Renal cortical epithelial cell (primary cell): ENCODE measurements around the gene TNKS1BP1. TPM values are rescaled to one million over a fixed set of nuclear protein-coding genes. Genes with fewer than 3 reads are reported as not detected.
"Not testable (repeated sequence)": the region's sequence is repeated elsewhere in the genome, so short reads cannot be mapped to it uniquely, and the experiment has no call there.

Experiments
- DNase-seq: peaks from one replicate; pipeline ENCODE4 v3.0.0-alpha.2; 2011; ENCODE audit warnings: low read depth
- total RNA-seq: library from RNA; depleted of rRNA; stranded (reverse); fragments of >200 nt; gene quantifications from 2 replicates; pipeline ENCODE4 v1.2.3, GENCODE V29; 2014

The TNKS1BP1 gene
- total RNA-seq, 1 donor from 2014 or later: 157 TPM

DNA sequence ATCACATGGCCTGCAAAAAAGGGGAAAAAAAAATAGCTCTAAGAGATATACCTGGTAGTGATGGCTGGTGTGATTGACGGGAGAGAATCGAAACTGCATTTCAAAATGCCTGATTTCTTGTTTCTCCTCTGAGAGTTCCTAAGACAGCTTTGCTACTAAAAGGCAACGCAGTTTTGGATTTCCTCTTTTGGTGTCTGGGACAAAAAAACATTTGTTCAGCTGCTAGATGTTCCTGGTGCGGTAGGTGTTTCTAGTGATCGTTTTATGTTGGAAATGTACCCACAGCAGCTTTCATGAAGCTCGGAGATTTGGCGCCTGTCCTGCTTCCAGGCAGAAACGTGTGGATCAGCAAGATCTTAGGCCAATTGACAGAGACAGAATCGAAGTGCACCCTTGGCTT, 31.5 kb upstream of the TNKS1BP1 start:
- DNase-seq: no peak

DNA sequence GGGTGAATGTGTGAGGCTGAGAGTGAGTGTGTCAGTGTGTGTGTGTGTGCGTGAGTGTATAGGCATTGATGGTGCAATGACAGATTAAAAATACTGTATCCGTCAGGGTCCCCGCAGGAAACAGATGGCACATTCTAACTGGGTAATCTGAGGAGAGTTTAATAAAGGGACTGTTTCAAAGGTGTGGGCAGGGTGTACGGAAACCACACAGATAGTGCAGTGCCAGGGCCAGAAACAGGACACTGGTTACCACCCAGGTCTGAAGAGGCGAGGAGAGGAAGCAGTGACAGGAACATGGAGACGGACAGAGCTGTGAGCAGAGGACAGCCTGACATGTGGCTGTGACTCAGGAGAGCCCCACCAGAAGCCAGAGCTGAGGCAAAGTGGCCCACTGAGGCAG, 29.9 kb upstream of the TNKS1BP1 start:
- no peak for DNase-seq

DNA sequence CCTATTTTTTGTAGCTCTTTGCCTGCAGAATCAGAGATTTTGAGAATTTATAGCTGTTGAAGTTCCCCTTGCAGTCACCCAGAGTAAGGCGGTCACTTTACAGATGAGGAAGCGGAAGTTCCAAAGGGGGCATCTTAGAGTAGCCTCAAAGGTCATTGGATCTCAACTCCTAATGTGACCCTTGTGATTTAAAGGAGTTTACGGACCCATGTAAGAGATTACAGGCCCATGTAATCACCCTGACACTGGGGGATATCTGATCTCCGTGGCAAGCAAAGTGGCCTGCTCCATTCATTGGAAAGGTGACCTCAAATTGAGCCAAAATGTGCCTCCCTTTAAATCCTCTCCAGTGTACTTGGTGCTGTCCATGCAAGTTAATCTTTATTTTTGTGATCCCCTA, 29.1 kb upstream of the TNKS1BP1 start:
- no peak for DNase-seq

DNA sequence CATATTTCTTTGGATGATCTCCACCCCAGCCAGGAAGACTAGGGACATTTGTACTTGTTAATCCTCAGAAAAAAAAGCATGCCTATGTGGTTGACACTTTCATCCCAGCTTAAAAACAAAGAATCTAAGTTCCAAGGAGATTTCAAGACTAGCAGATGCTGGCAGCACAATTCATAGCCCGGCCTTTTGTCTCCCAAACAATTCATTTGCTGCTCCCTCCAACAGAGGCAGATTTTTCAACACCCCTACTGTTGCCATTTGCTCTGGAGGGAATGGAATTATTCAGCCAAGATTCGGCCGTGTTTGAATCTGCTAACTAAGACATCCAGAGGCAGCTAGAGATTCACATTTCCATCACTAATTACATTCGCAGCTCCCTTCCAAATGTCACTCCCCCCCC, 28.7 kb upstream of the TNKS1BP1 start:
- no peak for DNase-seq

DNA sequence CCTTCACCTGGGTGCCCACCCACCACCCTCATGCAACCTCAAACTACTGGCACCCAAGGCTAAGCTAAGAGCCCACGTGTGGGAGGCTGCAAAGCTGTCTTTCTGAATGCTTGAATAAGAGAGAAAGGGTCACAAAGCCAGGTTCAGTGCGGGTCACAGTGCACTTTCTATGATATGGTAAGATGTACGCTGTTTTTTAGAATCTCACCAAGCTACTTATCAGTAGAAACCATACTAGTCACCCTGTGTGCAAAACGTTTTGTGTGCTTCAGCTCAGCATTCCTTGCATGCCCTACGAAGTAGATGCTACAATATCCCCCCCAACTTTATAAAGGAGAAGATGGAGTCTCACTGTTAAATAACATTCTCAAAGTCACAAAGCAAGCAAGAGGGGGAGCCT, 28.3 kb upstream of the TNKS1BP1 start:
- DNase-seq: no peak

DNA sequence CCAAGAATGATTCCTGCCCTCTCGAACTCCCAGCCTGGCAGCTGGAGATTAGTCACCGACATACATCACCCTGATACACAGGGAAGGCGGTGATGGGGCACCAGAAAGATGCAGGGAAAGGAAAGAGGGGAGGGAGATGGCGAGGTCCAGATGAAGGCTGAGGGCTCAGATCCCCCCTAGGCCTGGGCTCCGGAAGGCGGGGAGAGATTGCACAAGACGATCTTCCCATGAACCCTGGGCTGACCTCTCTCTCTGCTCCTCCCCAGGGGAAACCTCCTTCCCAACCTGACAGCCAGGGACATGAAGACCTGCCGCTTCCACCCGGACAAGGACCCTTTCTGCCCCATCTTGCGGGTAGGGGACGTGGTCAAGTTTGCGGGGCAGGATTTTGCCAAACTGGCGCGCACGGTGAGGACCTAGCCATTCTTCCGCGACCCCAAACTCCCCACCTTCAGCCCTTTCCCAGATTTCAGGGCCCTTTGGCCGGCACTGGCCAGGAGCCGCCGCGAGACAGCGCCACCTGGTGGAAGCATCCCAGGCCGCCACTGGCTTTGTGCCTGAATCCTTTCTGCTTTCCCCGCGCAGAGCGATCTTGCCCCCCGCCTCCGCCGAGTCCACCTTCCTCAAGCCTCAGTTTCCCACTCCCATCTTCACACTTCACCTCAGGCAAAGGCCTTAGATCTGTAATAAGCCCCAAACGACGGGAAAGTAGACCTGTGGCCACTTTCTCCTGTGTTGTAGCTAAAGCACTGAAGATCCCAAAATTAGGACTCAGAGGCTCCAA, 24.9 kb upstream of the TNKS1BP1 start:
- DNase-seq: peak; percentile 30

DNA sequence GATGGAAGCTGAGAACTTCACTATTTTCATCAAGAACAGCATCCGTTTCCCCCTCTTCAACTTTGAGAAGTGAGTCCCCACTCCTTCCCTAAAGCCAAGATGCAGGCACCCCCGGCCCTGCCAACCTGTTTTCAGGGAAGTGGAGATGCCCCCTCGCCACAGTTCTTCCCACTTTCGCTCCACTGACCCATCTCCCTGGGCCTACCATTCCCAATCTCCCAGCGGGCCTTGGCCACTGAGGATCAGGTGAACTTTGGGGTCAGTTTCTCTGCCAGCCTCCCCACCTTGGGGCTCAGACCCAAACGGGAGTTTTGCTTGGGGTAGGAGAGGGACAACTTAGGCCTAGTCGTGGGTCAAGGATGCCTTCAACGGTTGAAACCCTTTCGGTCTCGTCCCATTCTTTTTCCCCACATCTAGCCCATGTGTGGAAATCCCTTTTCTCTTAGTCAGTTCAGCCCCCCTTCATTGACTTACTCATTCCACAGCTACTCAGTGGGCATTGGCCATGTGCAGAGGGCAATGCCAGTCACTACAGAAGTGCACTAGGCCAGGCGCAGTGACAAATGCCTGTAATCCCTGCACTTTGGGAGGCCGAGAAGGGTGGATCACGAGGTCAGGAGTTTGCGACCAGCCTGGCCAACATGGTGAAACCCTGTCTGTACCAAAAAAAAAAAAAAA, 24.0 kb upstream of the TNKS1BP1 start:
- no peak for DNase-seq

DNA sequence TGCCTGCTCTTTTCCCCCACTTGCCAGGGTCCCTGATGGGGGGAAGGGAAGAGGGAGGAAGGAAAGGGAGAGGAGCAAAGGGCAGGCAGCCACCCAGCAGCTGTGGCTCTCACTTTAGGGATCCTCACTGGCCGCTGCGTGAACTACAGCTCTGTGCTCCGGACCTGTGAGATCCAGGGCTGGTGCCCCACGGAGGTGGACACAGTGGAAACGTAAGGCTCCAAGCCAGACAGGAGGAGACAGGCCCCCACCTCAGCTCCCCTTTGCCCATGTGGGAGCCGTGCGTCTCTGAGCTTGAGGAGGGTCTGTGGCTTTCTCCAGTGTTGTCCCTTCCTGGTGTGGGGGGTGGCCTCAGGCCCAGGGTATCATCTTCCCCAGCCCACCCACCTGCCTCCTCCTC, 23.3 kb upstream of the TNKS1BP1 start:
- DNase-seq: no peak

DNA sequence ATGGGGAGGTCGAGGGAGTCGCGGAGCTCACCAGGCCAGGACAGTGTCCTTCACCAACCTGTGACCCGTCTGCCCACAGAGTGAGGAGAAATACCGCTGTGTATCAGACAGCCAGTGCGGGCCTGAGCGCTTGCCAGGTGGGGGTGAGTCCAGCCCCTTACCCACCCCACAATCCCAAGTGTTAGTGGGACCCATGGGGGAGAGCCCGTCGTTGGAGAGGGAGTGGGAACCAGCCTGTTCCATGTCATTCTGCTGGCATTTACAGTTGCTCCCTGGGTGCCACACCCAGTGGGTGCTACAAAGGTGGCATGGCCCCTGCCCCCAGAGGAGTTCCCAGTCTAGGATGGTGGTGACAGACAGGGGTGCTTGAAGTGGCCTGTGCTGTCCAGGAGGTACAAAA, 22.6 kb upstream of the TNKS1BP1 start:
- no peak for DNase-seq

DNA sequence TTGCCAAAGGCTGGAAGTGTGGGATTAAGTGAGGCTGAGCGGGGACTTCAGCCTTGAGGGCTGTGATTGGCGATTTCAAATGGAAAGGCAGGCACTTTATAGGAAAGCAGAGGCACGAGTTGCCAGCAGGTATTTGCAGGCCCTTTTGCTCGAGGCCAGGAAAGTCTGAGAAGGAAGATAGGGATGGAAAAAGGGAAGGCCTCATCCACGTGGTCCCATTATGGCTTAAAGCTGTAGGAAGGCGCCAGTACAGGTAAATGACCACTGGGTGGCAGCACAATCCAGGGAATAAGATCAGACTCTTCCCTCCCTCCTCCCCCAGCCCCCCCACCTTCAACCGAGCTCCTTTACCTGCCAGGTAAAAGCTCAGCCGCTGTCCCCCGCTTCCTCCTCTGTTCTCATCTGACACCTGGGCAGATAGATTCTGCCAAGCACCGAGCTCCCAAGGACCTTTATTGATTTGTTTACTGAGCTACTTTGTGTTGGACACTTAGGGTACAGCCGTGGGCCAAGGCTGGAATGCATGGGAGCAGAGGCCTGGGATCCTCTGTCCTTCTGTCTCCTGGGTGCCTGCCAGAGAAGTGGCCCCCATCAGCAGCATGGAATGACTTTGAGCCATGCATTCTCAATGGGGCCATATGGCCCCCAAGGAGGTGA, 20.9 kb upstream of the TNKS1BP1 start:
- peak; percentile 44 for DNase-seq

DNA sequence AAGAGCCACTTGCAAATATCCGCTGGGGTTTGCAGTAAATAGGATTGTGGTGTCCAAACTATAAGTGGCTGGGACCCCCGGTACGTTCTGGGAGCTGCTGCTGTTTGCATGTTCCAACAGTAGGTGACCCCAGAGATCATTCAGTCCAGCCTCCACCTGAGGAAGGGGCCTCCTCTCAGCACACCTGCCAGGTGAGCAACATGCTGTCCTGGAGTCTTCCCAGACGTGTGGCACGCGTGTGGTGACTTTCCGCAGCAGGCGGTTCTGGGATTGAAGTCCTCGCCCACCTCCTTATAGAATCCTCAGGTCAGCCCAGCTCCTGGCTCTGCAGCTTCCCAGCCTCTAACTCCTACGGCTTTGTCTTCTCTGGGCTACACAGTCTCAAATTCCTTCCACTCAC, 20.1 kb upstream of the TNKS1BP1 start:
- no peak for DNase-seq

DNA sequence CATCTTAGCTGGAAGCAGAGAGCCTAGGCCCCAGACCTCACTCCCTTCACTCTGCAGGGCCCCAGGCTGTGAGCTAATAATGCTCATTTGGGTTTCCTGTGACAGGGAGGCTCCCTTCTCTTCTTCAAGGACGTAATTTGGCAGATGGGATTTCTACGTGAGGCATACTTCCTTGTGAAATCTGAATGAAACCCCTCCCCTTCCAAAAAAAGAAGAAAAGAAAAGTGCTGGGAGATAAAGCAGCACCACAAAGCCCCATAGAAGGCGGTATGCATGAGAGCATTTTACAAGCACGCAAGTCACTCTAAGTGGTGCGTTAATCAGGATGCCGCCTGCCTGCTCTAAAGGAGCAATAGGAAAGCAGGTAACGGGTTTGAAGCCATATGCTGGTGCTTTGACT, 19.1 kb upstream of the TNKS1BP1 start:
- DNase-seq: no peak

DNA sequence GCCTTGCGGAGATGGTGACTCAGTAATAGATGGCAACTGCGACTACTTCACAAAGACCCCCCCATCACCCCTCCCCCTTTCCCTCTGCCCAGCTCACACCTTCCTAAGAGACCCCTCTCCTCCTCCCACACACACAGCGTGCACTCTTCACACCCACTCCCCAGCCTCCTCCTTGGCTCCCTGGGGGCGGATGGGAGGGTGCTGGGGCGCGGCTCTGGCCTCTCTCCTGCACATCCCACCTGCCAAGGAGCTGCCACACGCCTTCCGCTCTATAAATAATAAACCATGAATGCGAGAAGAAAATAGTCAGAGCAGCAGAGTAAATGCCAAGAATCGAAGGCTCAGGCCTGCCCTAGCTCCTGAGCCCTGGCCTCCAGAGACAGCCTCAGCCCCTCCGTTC, 17.9 kb upstream of the TNKS1BP1 start:
- no peak for DNase-seq

DNA sequence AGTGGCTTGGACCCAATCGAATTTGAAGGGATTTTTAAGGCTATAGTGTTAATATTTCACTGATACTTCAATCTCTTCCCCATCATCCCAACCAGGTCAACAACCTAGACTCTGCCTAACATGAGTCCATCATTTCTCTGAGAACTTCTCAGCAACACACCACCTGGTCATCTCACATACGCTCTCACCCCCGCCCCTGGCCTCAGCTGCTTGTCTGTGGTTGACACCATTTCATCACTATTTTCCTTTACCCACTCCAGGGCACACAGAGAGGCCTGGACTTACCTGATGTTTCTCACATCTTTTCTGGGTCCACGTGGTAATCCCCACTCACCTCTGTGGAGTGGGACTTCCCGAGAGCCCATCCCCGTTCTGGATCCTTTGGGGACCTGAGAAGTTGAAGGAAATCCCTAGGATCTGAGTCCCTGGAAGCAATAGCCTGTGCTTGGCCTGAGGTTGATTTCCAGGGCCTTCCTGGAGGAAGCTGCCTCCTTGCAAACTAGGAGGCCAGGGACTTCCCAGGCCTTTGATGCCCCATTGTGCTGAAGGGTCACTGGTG, 16.6 kb upstream of the TNKS1BP1 start:
- DNase-seq: no peak

DNA sequence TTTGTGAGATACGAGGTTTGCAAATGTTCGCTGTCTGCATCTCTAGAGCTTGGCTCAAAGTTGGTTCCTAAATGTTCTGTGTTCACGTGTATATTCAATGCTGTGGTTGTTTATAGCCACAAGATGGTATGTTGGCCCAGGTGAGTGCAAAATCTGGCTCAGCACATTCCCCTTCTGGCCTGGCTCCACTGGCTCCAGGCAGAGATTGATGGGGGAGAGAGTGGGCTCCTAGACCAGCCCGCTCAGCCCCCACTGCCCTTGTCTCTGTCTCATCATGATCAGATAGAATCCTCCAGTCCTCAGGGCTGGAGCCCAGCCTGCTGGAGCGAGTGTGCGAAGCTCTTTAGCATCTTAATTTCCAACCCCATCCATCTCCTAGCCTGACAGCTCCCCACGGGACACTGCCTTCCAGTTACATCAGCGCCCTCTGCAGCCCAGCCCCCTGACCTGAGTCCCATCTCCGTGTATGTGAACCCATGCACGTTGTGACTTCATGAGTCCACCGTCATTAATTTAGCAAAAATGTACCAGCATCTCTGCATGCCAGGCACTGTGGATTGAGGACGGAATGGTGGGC, 15.4 kb upstream of the TNKS1BP1 start:
- peak; percentile 34 for DNase-seq

DNA sequence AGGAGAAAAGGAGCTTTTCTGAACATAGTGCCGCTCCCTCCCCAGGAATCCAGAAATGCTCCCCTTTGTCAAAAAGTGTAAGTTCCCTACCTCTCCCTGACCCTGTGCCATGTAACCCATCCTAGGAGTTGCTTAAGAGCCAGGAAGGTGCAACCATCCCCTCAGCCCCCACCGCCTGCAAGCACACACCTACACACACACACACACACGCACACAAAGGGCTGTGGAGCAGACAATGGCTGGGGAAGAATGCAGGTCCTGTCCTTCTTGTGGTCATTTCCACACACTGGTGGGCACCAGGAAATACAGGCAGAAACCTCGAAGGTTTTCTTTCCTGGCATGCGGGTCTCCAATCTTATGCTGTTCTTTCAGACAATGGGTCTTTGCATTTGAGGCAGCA, 14.6 kb upstream of the TNKS1BP1 start:
- peak; percentile 30 for DNase-seq

DNA sequence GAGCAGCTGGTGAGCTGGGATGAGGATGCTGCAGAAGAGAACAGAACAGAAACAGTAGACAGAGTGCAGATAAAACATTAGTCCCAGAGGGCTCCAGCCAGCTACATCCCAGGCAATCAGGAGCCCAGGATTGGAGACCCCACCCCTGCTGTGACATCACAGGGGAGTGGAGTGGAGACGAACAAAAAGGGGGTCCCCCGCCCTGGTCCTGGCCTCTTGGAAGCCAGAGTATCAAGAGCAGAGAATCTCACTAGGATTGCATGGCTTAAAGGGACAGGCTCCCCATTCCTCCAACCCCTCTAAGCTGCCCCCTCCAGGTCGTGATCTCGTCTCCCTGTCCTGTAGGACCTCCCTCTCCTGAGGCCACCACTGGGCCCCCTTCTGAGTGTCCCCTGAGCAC, 13.4 kb upstream of the TNKS1BP1 start, which contains the start of gene P2RX3:
TSS of gene P2RX3 (plus strand) at position 211 of the 400 bp plus-strand sequence. CDS start 199 bp downstream, outside the sequence.
- DNase-seq: no peak

DNA sequence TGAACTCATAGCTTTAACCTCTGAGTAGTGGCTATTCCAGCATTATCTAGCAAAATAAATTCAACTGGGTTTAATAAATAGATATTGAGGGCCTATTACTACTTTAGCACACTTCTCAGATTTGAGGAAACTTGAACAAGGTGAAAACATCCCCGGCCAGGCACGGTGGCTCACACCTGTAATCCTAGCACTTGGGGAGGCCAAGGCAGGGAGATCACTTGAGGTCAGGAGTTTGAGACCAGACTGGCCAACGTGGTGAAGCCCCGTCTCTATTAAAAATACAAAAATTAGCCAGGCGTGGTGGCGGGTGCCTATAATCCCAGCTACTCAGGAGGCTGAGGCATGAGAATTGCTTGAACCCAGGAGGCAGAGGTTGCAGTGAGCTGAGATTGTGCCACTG, 12.1 kb upstream of the TNKS1BP1 start:
- not testable (repeated sequence) for DNase-seq

DNA sequence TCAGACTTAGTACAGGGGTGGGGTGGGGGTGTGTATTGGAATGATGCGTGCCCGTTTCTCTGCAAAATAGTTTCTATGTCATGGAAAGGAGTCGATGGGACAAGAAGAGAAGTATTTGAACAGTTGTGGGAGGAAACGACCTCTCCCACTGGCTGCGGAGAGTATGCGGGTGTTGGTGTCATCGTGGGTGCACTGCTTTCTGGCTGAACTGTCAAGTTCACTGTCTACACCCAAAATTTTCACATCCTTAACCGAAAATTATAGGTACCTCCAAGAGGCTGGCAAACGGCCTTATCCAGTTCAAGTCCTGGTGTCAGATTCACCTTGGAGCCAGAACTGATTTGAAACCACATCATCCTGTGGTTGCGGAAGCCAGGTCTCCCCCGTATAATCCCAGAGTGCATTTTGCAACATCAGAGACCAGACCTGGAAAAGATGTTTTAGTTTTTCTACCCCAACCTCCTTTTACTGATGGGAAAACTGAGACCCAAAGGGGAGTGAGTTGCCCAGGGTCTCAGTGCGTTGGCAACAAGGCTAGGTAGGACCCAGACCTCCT, 11.4 kb upstream of the TNKS1BP1 start:
- no peak for DNase-seq

DNA sequence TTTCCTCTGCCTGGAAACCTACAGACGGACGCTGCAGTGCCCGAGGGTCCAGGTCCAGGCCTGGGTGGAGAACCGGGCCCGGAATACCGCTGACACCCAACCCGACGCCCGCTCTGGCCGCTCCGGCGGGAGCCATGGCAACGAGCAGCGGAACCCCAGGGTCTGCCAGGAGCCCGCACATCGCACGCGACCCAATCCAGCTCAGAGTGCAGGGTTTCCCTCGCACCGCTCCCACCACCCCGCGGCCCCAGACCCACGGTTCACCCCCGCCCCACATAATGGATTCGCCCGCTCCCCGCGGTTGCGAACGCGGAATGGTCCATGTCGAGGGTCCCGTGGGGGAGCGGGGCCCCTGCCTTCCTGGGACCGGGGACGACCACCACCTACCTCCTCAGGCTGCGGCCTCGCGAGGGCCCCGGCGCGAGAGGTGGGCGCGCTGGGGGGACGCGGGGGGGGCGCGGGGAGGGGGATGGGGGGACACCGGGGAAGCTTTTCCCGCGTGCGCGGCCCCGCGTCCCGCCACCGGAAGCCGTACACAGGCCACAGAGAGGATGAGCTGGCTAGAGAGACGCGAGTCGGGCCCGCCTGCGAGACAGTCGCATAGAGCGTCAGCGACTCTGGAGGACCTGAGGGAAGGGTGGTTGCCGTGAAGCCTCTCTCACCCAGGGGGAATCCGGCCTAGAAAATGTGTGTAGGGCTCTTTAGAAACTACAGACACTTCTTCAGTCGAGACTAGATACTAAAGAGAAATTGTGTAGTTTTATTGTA, 10.8 kb upstream of the TNKS1BP1 start, which contains the start of gene SSRP1:
TSS of gene SSRP1 (minus strand) at position 550 of the 768 bp plus-strand sequence. CDS start 771 bp downstream, outside the sequence.
- DNase-seq: peak; percentile 71

DNA sequence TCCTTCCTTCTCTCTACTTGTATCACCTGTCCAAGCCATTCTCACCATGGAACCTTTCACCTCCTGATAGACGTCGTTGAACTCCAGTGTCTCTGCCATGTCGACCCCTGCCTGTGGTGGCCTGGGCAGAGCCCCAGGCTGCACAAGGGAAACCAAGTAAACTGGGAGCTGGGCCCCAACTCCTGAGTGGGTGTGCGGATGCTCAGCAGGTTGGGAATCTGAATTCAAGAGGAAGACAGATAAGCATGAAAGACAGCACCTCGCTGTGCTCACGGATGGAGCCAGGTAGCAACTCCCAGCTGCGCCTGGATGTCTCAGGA, 10.2 kb upstream of the TNKS1BP1 start:
- no peak for DNase-seq
